ENCODE data around the gene MFSD6L.
"Not testable (repeated sequence)": the region's sequence is repeated elsewhere in the genome, so short reads cannot be mapped to it uniquely, and the experiment has no call there.

The MFSD6L gene

DNA sequence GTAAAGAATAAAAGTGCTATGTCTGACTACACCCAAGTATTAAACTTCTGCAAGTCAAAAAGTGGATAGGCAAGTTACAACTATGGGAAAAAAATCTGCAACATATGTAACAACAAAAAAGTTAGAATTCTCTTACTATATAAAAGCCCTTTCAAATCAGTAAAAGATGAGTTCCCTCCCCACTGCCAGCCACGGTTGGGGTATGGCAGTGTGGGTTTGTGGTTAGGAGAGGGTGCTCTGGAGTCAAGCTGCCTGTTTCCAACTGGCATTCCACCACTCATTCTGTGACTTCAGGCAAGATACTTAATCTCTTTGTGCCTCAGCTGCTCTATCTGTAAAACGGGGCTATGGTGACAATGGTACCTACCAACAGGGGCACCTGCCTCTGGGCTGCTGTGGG lies 26.6 kb upstream of the MFSD6L start:
- no peak for DNase-seq

DNA sequence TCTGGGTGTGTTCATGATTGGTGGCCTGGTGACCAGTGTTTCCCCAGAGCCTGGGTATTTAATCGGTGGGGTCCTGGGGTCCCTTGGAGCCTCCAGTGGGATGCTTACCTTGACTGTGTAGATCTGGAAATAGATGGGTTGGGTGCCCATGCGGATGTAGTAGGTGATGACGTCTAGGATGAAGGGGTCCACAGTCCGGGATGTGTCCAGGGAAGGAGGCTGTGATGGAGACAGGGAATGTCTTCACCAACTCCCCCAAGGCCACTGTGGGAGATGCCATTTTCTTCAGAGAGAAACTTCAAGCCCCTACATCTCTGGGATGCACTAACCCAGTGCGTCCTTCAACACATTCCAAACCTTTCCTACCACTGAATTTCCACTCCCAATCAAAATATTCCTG lies 24.1 kb upstream of the MFSD6L start:
- DNase-seq = no peak

- no peak for DNase-seq
Observed at GRCh38 chr17:8822401-8823035, 23.4 kb upstream of the MFSD6L start.

- no peak for DNase-seq
Observed at GRCh38 chr17:8821446-8822105, 22.4 kb upstream of the MFSD6L start.

GRCh38 chr17:8820311-8821010 lies 21.3 kb upstream of the MFSD6L start:
- DNase-seq = no peak

- DNase-seq = no peak
Observed at GRCh38 chr17:8818654-8819330, 19.6 kb upstream of the MFSD6L start.

- no peak for DNase-seq
Observed at GRCh38 chr17:8818047-8818446, 18.9 kb upstream of the MFSD6L start.

DNA sequence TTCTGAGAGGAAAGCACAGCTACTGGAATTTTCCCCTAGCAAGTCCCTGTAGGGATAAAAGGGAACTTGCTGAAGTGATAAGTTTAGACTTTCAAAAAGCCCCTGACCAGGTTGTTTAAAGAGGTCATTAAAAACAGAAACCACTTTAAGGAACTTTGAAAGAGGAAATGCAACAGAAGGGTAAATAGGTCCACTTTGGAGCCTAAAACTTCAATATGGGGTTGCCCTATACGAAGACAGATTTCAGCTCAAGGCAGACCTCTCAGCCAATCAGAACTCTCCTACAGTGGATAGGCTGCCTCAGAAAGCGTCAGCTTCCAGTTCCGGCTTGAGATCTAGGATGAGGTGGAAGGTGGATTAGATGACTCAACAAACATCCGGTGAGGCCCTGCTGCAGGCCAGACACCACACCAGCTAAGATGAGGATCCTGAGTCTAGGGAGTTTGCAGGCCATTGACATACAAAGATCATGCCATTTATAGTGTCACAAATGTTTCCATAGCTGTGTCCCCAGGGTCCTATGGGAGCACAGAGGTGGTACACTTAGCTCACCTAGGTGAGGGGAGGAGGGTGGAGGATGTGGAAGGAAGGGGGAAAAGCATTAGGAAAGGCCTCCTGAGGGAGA lies 7.9 kb upstream of the MFSD6L start:
- DNase-seq = no peak

- no peak for DNase-seq
Observed at GRCh38 chr17:8806253-8806925, 7.2 kb upstream of the MFSD6L start.

DNA sequence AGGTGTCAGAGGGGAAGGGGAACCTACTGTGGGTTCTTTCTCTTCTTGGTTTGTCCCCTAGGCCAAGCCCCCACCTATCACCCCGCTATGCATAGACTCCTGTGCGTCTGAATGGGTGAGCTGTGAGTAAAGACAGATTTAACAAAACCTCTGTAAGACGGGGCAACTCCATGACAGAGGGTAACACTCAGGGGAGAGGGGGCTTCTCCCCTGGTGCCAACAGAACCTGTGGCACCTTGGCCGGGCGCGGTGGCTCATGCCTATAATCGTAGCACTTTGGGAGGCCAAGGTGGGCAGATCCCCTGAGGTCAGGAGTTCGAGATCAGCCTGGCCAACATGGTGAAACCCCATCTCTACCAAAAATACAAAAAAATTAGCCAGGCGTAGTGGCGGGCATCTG lies 6.2 kb upstream of the MFSD6L start:
- DNase-seq = not testable (repeated sequence)

GRCh38 chr17:8803531-8804420 lies 4.6 kb upstream of the MFSD6L start:
- no peak for DNase-seq

GRCh38 chr17:8801135-8801840 lies 2.1 kb upstream of the MFSD6L start:
- no peak for DNase-seq

GRCh38 chr17:8800656-8801055 lies 1.5 kb upstream of the MFSD6L start:
- no peak for DNase-seq

DNA sequence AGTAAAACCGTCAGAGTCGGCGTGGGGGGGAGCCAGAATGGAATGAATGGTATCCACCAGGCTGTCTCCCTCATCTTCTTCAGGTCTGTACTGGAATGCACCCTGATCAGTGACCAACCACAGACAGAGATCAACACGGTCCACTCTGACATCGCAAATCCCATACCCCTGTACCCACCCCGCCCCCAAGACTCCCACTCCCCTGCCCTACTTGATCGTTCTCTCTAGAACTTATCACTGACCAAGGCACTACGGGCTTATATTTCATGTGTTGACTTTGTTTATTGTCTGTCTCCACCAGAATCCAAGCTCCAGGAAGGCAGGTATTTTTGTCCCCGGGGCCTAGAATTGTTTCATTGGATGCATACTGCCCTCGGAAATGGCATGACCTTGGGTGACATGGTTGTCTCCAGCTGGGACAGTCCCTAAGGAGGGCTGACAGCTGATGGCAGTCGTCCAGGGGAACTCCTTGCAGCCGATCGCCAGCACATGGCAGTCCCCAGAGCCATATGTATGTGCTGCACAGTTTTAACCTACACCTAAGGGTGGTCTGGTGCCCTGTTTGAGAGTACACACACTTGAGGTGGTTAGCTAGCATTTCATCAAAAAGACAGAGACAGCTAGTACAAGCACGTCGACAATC lies 526 bp upstream of the MFSD6L start:
- no peak for DNase-seq

DNA sequence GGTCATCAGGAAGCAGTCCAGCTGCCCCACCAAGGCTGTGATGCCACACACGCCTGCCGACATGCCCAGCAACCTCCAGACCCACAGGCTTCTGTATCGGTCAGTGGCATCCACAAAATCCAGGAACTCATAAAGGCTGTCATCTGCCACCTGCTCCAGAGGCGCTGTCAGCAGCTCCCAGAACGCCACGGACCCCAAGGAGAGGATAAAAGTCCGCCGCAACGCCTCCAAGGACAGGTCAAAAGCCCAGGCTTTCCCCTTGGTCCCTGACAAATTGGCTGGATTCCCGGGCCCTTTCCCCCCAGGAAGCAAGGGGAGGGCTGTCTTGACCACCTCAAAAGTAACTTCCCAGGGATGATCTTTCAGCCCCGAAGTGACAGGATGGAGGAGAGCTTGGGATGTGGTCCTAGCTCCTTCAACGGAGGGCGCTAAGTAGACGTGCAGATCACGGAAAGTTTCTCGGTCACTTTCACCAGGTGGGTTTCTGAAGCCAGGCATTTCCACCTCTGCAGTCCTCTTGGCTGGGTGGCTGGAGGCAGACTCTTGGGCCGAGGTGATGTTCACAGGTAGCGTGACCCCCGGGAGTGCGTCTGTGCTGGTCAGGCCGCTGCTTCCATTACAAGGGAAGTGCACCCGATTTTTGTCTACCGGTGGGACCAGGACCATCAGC lies 854 bp downstream of the MFSD6L start:
- no peak for DNase-seq

GRCh38 chr17:8797621-8798175 lies 1.5 kb downstream of the MFSD6L start:
- DNase-seq = no peak

DNA sequence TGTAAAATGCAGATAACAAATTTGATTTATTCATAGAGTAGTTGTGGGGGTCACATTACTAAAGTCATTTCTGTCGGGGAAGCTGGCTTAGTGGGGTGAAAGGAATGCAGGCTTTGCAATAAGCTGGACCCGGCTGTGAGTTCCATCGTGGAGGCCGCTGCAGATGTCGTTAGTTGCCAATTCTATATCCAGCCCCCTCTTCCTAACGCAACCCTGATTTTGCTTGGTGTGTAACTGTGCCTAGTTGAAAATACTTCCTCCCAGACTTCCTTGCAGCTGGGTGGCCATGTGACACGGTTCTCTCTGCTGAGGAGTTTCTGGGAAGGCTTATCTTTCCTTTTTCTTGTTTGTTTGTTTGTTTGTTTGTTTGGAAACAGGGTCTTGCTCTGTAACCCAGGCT lies 4.5 kb downstream of the MFSD6L start:
- DNase-seq = no peak

DNA sequence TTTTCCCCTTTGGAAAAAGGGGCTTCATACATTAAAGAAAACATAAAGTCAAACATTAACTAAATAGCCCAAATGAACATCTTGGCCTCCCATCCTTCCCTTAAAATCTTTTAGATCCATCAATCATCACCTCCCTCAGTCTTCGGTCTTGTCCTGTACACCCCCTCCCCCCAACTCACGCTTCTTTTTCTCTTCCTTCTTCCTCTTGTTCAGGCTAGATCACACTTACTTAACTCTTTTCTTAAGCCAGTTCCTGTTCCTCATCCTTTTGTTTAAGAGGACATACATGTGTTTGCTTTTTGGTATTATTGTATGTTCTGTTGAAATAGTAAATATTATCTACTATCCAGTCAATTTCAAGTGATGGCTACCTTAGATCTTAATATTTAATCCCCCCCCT lies 5.5 kb downstream of the MFSD6L start:
- no peak for DNase-seq

- DNase-seq = no peak
Observed at GRCh38 chr17:8792646-8793045, 6.5 kb downstream of the MFSD6L start.

DNA sequence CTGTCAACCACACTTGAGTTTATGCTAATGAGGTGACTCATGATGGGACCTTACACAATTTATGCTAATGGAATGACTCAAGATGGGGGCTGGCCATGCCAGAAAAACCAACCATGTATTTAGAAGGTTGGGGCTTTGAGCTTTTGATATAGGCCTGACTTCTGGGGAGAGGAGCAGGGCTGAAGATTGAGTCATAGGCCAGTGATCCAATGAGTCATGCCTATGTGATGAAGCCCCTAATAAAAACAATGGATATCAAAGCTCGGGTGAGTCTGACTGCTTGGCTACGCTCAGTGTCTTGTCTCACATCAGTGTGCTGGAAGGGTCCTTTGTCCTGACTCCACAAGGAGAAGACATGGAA lies 7.3 kb downstream of the MFSD6L start:
- no peak for DNase-seq

Data from activated CD4-positive, alpha-beta T cell treated with anti-CD3 and anti-CD28 coated beads for 48 hours (primary cell).